H1 (cell line): ENCODE results near the gene UNC13C. TPM values are rescaled to one million over a fixed set of nuclear protein-coding genes. Genes with fewer than 3 reads are reported as not detected.

Experiments used
- BCL11A ChIP-seq, 2 experiments: IDR thresholded peaks; one replicate each; pipeline ENCODE4 v1.6.1; 2011; ENCODE audit warnings: low read depth in 2 of 2, low read length in 2 of 2, mild to moderate bottlenecking in 2 of 2
- GABPA ChIP-seq: IDR thresholded peaks from 2 replicates; pipeline ENCODE4 v1.6.1; 2011; ENCODE audit warnings: mild to moderate bottlenecking, low read length, moderate library complexity, borderline replicate concordance; ENCODE audit not compliant: insufficient read depth
- polyA plus RNA-seq, 7 experiments: library from polyadenylated mRNA; depleted of rRNA in 3 of 7; stranded (reverse) in 5 of 7; unstranded in 2 of 7; fragments of >200 nt in 5 of 7; fragments of 200-250 nt in 2 of 7; gene quantifications; 1 replicate in 5 of 7; 2 replicates in 1 of 7; 4 replicates in 1 of 7; pipeline versions ENCODE4 v1.2.1 to v1.2.3, GENCODE V29; 2011 to 2013; ENCODE audit warnings: missing spikeins in 2 of 7, mixed read lengths in 2 of 7
- total RNA-seq: library from RNA; stranded (reverse); fragmentation: NEBNext Ultra II Directional; extraction: Animal tissue kit (Norgen Biotek cat#: 25700); gene quantifications from 2 replicates; pipeline ENCODE4 v1.2.1, GENCODE V29; 2021

Gene UNC13C
- total and polyA plus RNA-seq, 2 of the 8 experiments (the other 6 are each of a cell fraction or from before 2014, with no cell fraction given) = 0.02 to 0.13 TPM

GRCh38 chr15:54091651-54092050 lies 113.4 kb downstream of the UNC13C start (continued):
- TF ChIP-seq GABPA (no peak), BCL11A (IDR thresholded peaks at IDR 0.05; ENCODE audit: low read depth in 2 of 2, low read length in 2 of 2) (no peak)
